DND-41 (cell line): ENCODE measurements around the gene ATAT1.

Experiments used
- ATAC-seq: fragments of 200-7000 bp; cut with Tn5 transposase; 3 replicates; pipeline ENCODE4 v1.9.1; 2021; ENCODE audit warnings: low read depth; ENCODE audit not compliant: insufficient read depth
- DNase-seq: peaks from one replicate; pipeline ENCODE4 v3.0.0-alpha.2; 2020
- H2AFZ ChIP-seq: 2 replicates; pipeline ENCODE4 v1.6.0; 2012; ENCODE audit warnings: low read depth, low read length
- H3K27ac ChIP-seq: 2 replicates; pipeline ENCODE4 v1.5.1; 2012; ENCODE audit warnings: low read length, inconsistent platforms
- H3K27me3 ChIP-seq: fragments of 200-600 bp; sonication (generic); 2 replicates; pipeline ENCODE4 v1.6.0; 2012; ENCODE audit warnings: low read length, mild to moderate bottlenecking, inconsistent platforms; ENCODE audit not compliant: insufficient read depth, poor library complexity
- H3K36me3 ChIP-seq: 2 replicates; pipeline ENCODE4 v1.5.1; 2012; ENCODE audit warnings: low read length, inconsistent platforms; ENCODE audit not compliant: insufficient read depth
- H3K4me1 ChIP-seq: 2 replicates; pipeline ENCODE4 v1.5.1; 2012; ENCODE audit warnings: mild to moderate bottlenecking, low read length; ENCODE audit not compliant: insufficient read depth
- H3K4me2 ChIP-seq: 2 replicates; pipeline ENCODE4 v1.6.0; 2012; ENCODE audit warnings: mild to moderate bottlenecking, moderate library complexity, low read length, inconsistent platforms; ENCODE audit not compliant: insufficient read depth
- H3K4me3 ChIP-seq, 2 experiments: fragments of 200-600 bp in 1 of 2; shearing (Covaris generic) in 1 of 2; 2 replicates each; pipeline ENCODE4 v1.5.1; 2012 to 2016; ENCODE audit warnings: inconsistent platforms in 2 of 2, low read length in 2 of 2, mild to moderate bottlenecking in 2 of 2, low read depth in 1 of 2, moderate library complexity in 1 of 2
- H3K79me2 ChIP-seq: 2 replicates; pipeline ENCODE4 v1.6.0; 2012; ENCODE audit warnings: low read length, inconsistent platforms; ENCODE audit not compliant: insufficient read depth
- H3K9ac ChIP-seq: 2 replicates; pipeline ENCODE4 v1.6.0; 2012; ENCODE audit warnings: low read depth, mild to moderate bottlenecking, inconsistent platforms, low read length, moderate library complexity
- H3K9me3 ChIP-seq: 2 replicates; pipeline ENCODE4 v1.5.1; 2012; ENCODE audit warnings: low read length, moderate library complexity, mild to moderate bottlenecking, inconsistent platforms; ENCODE audit not compliant: insufficient read depth, severe bottlenecking
- H4K20me1 ChIP-seq: 2 replicates; pipeline ENCODE4 v1.6.0; 2012; ENCODE audit warnings: low read length; ENCODE audit not compliant: insufficient read depth
- EZH2 ChIP-seq: IDR thresholded peaks from 3 replicates; pipeline ENCODE4 v1.6.1; 2012; ENCODE audit warnings: borderline replicate concordance, low read depth, mild to moderate bottlenecking, moderate library complexity, low read length, inconsistent platforms; ENCODE audit not compliant: severe bottlenecking
- TF ChIP-seq, protein P1 (sequence below): IDR thresholded peaks from 2 replicates; pipeline ENCODE4 v1.5.1; 2012; ENCODE audit warnings: borderline replicate concordance, low read length, moderate library complexity, mild to moderate bottlenecking; ENCODE audit not compliant: poor library complexity, severe bottlenecking; ENCODE audit errors: extremely low read depth

The ATAT1 gene

DNA sequence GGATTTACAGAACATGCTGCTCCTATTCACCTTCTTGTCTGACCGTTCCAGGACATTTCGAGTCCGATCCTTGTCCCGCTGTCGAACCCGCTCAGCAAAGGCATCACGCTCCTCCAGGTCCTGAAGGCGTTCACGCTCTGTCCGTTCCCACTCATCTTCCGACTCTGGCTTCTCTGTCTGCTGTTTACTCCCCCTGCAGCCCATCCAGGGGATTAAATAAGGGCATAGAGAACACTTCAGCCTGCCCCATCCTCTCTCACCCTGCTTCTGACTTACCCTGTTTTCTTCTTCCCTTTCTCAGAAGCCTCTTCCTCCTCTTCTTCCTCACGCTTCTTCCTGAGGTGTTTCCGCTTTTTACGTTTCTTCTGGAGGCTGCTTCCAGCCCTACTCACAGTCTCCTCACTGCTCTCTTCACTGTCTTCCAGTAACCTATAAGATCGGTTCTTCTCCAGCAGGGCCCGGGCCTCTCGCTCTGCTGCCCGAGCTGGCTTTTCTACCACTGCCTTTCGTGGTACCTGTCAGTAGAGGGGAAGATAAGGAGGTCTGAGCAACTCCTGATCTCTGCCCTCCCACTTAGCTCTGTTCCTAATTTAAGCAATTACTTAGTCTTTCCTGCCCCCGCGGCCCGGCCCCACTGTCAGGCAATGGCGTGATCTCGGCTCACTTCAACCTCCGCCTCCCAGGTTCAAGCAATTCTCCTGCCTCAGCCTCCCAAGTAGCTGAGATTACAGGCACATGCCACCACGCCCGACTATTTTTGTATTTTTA, 44.3 kb downstream of the ATAT1 start:
- H3K27ac ChIP-seq = no peak overlapping the region
- peak overlapping the region; percentile 80 for H3K4me2 ChIP-seq
- no peaks in the 10 kb centered on the region for H3K27me3 ChIP-seq
- no peak for ATAC-seq
- TF ChIP-seq EZH2 = no peak
- TF ChIP-seq, protein P1, sequence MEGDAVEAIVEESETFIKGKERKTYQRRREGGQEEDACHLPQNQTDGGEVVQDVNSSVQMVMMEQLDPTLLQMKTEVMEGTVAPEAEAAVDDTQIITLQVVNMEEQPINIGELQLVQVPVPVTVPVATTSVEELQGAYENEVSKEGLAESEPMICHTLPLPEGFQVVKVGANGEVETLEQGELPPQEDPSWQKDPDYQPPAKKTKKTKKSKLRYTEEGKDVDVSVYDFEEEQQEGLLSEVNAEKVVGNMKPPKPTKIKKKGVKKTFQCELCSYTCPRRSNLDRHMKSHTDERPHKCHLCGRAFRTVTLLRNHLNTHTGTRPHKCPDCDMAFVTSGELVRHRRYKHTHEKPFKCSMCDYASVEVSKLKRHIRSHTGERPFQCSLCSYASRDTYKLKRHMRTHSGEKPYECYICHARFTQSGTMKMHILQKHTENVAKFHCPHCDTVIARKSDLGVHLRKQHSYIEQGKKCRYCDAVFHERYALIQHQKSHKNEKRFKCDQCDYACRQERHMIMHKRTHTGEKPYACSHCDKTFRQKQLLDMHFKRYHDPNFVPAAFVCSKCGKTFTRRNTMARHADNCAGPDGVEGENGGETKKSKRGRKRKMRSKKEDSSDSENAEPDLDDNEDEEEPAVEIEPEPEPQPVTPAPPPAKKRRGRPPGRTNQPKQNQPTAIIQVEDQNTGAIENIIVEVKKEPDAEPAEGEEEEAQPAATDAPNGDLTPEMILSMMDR = peak; percentile 42
- H3K4me1 ChIP-seq = peaks cover 28% of the 10 kb centered on the region
- no peak overlapping the region for H3K4me3 ChIP-seq
- DNase-seq = no peak
- H3K9me3 ChIP-seq = no peaks in the 10 kb centered on the region
- peaks cover 24% of the 10 kb centered on the region for H3K79me2 ChIP-seq
- peaks cover 38% of the 10 kb centered on the region for H3K36me3 ChIP-seq
- H3K9ac ChIP-seq = peak overlapping the region; percentile 71
- H4K20me1 ChIP-seq = peaks cover 2% of the 10 kb centered on the region; the same call in 1 of the 2 replicates
- no peak overlapping the region for H2AFZ ChIP-seq

DNA sequence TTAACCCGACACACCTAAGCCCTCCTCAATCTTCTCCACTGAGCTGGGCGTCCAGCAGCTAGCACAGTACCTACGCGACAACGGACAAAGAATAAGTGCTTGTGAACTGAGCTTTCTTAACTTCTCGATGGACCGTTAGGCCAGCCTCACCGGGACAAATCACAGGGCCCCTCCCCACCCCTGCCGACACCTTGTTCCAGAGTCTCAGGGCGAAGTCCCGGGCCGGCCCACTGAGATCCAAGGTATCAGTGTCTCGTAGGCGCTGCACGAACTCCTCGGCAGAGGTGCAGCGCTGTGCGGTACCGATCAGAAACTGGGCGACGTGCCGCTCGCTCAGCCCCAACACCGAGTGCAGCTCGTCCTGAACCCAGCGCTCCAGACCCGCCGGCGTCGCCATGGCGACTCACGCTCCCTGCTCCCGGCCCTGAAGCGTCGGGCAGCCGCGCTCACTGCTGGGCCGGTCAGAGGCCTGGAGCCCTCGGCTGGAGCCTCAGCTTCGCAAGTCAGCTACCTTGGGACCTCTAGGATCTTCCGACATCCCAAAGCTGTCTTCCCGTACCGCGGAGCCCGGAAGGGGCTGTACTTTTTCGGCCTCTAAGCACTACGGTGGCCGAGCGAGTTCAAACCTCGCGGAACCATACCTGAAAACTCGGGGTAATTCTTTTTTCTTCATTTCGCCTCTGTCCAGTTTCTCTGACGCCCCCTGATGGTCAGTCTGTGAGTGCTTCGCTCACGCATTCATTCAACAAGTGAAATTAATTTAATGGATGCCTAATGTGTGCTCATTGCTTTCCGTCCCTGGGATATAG, 46.0 kb downstream of the ATAT1 start, which contains the start of gene DHX16:
Gene DHX16 (minus strand): TSS at position 562 of the 809 bp plus-strand sequence. CDS start 165 bp downstream, at position 397.
- peak within 1 kb of the TSS; percentile 94 for H2AFZ ChIP-seq

DNA sequence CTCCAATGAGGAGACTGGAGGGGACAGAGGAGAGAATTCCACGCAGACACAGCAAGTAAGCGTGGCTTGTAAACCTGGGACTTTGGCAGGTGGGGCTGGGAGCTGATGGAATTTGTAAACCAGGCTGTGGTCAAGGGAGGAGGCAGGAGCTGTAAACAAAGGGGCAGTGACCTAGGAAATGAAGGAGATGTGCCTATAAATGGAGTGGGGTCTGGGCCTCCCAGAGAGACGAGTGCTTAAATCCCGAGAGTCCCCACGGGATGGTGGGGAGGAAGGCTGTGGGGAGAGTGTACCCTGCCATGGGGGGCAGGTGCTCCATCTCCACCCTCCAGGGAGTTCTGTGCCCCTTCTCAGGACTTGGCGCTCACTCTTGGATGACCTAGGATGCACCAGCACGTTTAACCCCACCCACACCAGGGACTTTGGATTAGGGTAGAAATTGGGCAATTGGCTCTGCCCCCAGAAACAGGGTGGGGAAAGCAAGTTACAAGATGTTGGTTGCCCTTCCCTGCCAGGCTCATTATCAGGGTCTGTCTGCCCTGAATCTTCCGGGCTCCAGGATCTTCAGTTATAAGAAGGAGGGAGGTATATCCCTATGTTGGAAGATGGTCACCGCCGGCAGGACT, 50.1 kb downstream of the ATAT1 start:
- H3K9ac ChIP-seq = no peak overlapping the region
- H3K27me3 ChIP-seq = no peaks in the 10 kb centered on the region
- H3K4me3 ChIP-seq = no peak overlapping the region
- H3K4me2 ChIP-seq = no peak overlapping the region
- no peak for ATAC-seq
- TF ChIP-seq, protein P1 = no peak
- no peak for TF ChIP-seq EZH2
- H3K9me3 ChIP-seq = no peaks in the 10 kb centered on the region
- H4K20me1 ChIP-seq = peaks cover 19% of the 10 kb centered on the region
- H3K27ac ChIP-seq = no peak overlapping the region
- H3K79me2 ChIP-seq = peaks cover 46% of the 10 kb centered on the region
- H3K4me1 ChIP-seq = peaks cover 46% of the 10 kb centered on the region
- H3K36me3 ChIP-seq = peaks cover 54% of the 10 kb centered on the region
- no peak overlapping the region for H2AFZ ChIP-seq
- no peak for DNase-seq

More for the DNA sequence above, 46.0 kb downstream of the ATAT1 start, which contains the start of gene DHX16:
- peaks cover 24% of the 10 kb centered on the region for H3K79me2 ChIP-seq
- no peaks in the 10 kb centered on the region for H3K9me3 ChIP-seq
- peak; percentile 80 for ATAC-seq
- peak within 1 kb of the TSS; percentile 80 for H3K4me2 ChIP-seq
- no peak for TF ChIP-seq EZH2
- TF ChIP-seq, protein P1 = peak; percentile 75
- H3K36me3 ChIP-seq = peaks cover 45% of the 10 kb centered on the region
- peak within 1 kb of the TSS; percentile 71 for H3K9ac ChIP-seq
- peak within 1 kb of the TSS; percentile 76 for H3K27ac ChIP-seq
- peaks cover 28% of the 10 kb centered on the region for H3K4me1 ChIP-seq
- H3K27me3 ChIP-seq = no peaks in the 10 kb centered on the region
- peaks cover 2% of the 10 kb centered on the region; the same call in 1 of the 2 replicates for H4K20me1 ChIP-seq
- DNase-seq = peak; percentile 91
- H3K4me3 ChIP-seq = peak within 1 kb of the TSS; percentile 61 to 85
